ENCODE measurements around the gene FKBP8.

The FKBP8 gene

GRCh38 chr19:18487576-18488402 lies 55.6 kb downstream of the FKBP8 start:
- DNase-seq (ENCODE audit: low read depth, low spot score): no peak

- no peak for DNase-seq (ENCODE audit: low read depth, low spot score)
These were observed 56.6 kb downstream of the FKBP8 start for GRCh38 chr19:18486746-18487145.

- DNase-seq (ENCODE audit: low read depth, low spot score): no peak
These were observed 58.4 kb downstream of the FKBP8 start for GRCh38 chr19:18484992-18485391.

GRCh38 chr19:18483119-18483890 lies 60.1 kb downstream of the FKBP8 start:
- no peak for DNase-seq (ENCODE audit: low read depth, low spot score)
